H9 (cell line): Measurements from ENCODE around the gene WIPF1. TPM values are rescaled to one million over a fixed set of nuclear protein-coding genes. Genes with fewer than 3 reads are reported as not detected.

ENCODE experiments used
- DNase-seq: peaks from one replicate; pipeline ENCODE4 v3.0.0-alpha.2; 2017
- H2AFZ ChIP-seq: one replicate; pipeline ENCODE4 v1.6.1; 2013; ENCODE audit warnings: mild to moderate bottlenecking, low read length, control low read depth, moderate library complexity
- H2AK5ac ChIP-seq: 2 replicates; pipeline ENCODE4 v1.6.1; 2013; ENCODE audit warnings: low read length, control low read depth, mixed read lengths; ENCODE audit not compliant: insufficient read length
- H2BK120ac ChIP-seq: one replicate; pipeline ENCODE4 v1.6.1; 2013; ENCODE audit warnings: low read depth, mild to moderate bottlenecking, low read length, control low read depth, inconsistent platforms; ENCODE audit not compliant: poor library complexity, severe bottlenecking
- H2BK12ac ChIP-seq: 2 replicates; pipeline ENCODE4 v1.6.1; 2013; ENCODE audit warnings: low read length, control low read depth, mixed read lengths, low read depth; ENCODE audit not compliant: insufficient read length
- H2BK15ac ChIP-seq: 2 replicates; pipeline ENCODE4 v1.6.1; 2013; ENCODE audit warnings: low read depth, low read length, control low read depth
- H2BK20ac ChIP-seq: one replicate; pipeline ENCODE4 v1.6.1; 2013; ENCODE audit warnings: low read depth, mild to moderate bottlenecking, low read length, control low read depth, inconsistent platforms; ENCODE audit not compliant: poor library complexity, severe bottlenecking
- H2BK5ac ChIP-seq: 2 replicates; pipeline ENCODE4 v1.6.1; 2013; ENCODE audit warnings: low read length, control low read depth, mixed read lengths; ENCODE audit not compliant: insufficient read length
- H3K14ac ChIP-seq: 2 replicates; pipeline ENCODE4 v1.6.1; 2013; ENCODE audit warnings: low read length, control low read depth; ENCODE audit not compliant: insufficient read depth
- H3K18ac ChIP-seq: 2 replicates; pipeline ENCODE4 v1.6.1; 2013; ENCODE audit warnings: low read depth, mild to moderate bottlenecking, mixed read lengths, low read length, control low read depth; ENCODE audit not compliant: insufficient read length
- H3K23ac ChIP-seq: 2 replicates; pipeline ENCODE4 v1.6.1; 2013; ENCODE audit warnings: low read length, control low read depth, mixed read lengths, low read depth; ENCODE audit not compliant: insufficient read length
- H3K23me2 ChIP-seq: 2 replicates; pipeline ENCODE4 v1.6.1; 2013; ENCODE audit warnings: low read depth, mild to moderate bottlenecking, mixed read lengths, low read length, control low read depth; ENCODE audit not compliant: insufficient read length, poor library complexity, severe bottlenecking
- H3K27ac ChIP-seq: 2 replicates; pipeline ENCODE4 v1.5.1; 2013; ENCODE audit warnings: low read length, control low read depth, mixed read lengths, low read depth; ENCODE audit not compliant: insufficient read length
- H3K27me3 ChIP-seq: 2 replicates; pipeline ENCODE4 v1.6.1; 2013; ENCODE audit warnings: low read length, control low read depth, inconsistent platforms; ENCODE audit not compliant: insufficient read depth
- H3K4ac ChIP-seq: 2 replicates; pipeline ENCODE4 v1.6.1; 2013; ENCODE audit warnings: low read depth, mild to moderate bottlenecking, control low read depth, inconsistent platforms, low read length, moderate library complexity
- H3K4me1 ChIP-seq: 2 replicates; pipeline ENCODE4 v1.6.1; 2013; ENCODE audit warnings: low read length, control low read depth, inconsistent platforms; ENCODE audit not compliant: insufficient read depth
- H3K4me2 ChIP-seq: 2 replicates; pipeline ENCODE4 v1.6.1; 2013; ENCODE audit warnings: low read length, control low read depth, mixed read lengths; ENCODE audit not compliant: insufficient read length, insufficient read depth
- H3K56ac ChIP-seq: 2 replicates; pipeline ENCODE4 v1.6.1; 2013; ENCODE audit warnings: low read depth, mild to moderate bottlenecking, mixed read lengths, low read length, control low read depth; ENCODE audit not compliant: insufficient read length
- H3K79me1 ChIP-seq: 2 replicates; pipeline ENCODE4 v1.6.1; 2013; ENCODE audit warnings: low read depth, mild to moderate bottlenecking, moderate library complexity, low read length, control low read depth, inconsistent platforms; ENCODE audit not compliant: insufficient read depth, poor library complexity, severe bottlenecking
- H3K79me2 ChIP-seq: 2 replicates; pipeline ENCODE4 v1.6.1; 2013; ENCODE audit warnings: low read length, control low read depth, inconsistent platforms; ENCODE audit not compliant: insufficient read depth
- H3K9ac ChIP-seq: 2 replicates; pipeline ENCODE4 v1.6.1; 2013; ENCODE audit warnings: low read length, control low read depth, mixed read lengths; ENCODE audit not compliant: insufficient read length; ENCODE audit errors: extremely low read depth
- H3K9me3 ChIP-seq: one replicate; pipeline ENCODE4 v1.6.1; 2013; ENCODE audit warnings: low read depth, low read length, inconsistent platforms; ENCODE audit not compliant: control insufficient read depth
- H3T11ph ChIP-seq: one replicate; pipeline ENCODE4 v1.6.1; 2013; ENCODE audit warnings: mild to moderate bottlenecking, low read length, control low read depth, inconsistent platforms
- H4K20me1 ChIP-seq: one replicate; pipeline ENCODE4 v1.6.1; 2013; ENCODE audit not compliant: control insufficient read depth, insufficient read length, insufficient read depth
- H4K5ac ChIP-seq: 2 replicates; pipeline ENCODE4 v1.6.1; 2013; ENCODE audit warnings: low read depth, mild to moderate bottlenecking, mixed read lengths, low read length, control low read depth; ENCODE audit not compliant: insufficient read length
- H4K8ac ChIP-seq: replicated peaks from 2 replicates; pipeline ENCODE4 v1.6.1; 2013; ENCODE audit warnings: low read length, control low read depth, mixed read lengths, low read depth; ENCODE audit not compliant: insufficient read length
- H4K91ac ChIP-seq: 2 replicates; pipeline ENCODE4 v1.6.1; 2013; ENCODE audit warnings: low read depth, mild to moderate bottlenecking, moderate library complexity, mixed read lengths, low read length, control low read depth; ENCODE audit not compliant: insufficient read length
- H3K27ac Mint-ChIP-seq, 3 experiments: 2 replicates in 2 of 3; 3 replicates in 1 of 3; pipeline ENCODE4 v1.8.0; 2020 to 2021; ENCODE audit warnings: mixed read lengths in 3 of 3, mild to moderate bottlenecking in 1 of 3, moderate library complexity in 1 of 3
- H3K27me3 Mint-ChIP-seq: 2 replicates; pipeline ENCODE4 v1.8.0; 2021; ENCODE audit warnings: low read depth, mild to moderate bottlenecking, moderate library complexity, mixed read lengths
- H3K36me3 Mint-ChIP-seq, 3 experiments: 2 replicates in 2 of 3; 3 replicates in 1 of 3; pipeline ENCODE4 v1.8.0; 2020 to 2021; ENCODE audit warnings: low read depth in 3 of 3, mixed read lengths in 3 of 3; ENCODE audit not compliant: insufficient read depth in 1 of 3
- H3K4me1 Mint-ChIP-seq, 2 experiments: 2 replicates each; pipeline ENCODE4 v1.8.0; 2020; ENCODE audit warnings: mixed read lengths in 2 of 2
- H3K4me3 Mint-ChIP-seq, 2 experiments: 2 replicates in 1 of 2; 3 replicates in 1 of 2; pipeline ENCODE4 v1.8.0; 2020 to 2021; ENCODE audit warnings: mild to moderate bottlenecking in 2 of 2, mixed read lengths in 2 of 2, moderate library complexity in 1 of 2
- H3K9me3 Mint-ChIP-seq, 2 experiments: 2 replicates in 1 of 2; 3 replicates in 1 of 2; pipeline ENCODE4 v1.8.0; 2020; ENCODE audit warnings: mild to moderate bottlenecking in 2 of 2, mixed read lengths in 2 of 2, moderate library complexity in 1 of 2
- CTCF ChIP-seq: fragments of 200-600 bp; sonication (generic); conservative IDR thresholded peaks from 3 replicates; pipeline ENCODE4 v1.8.0; 2021; ENCODE audit warnings: antibody characterized with exemption, mild to moderate bottlenecking
- WGBS: extraction: QIAGEN DNeasy Blood & Tissue Kit; methylation state at CpG from one replicate; pipeline ENCODE4 v1.1.7; 2013; ENCODE audit warnings: missing lambda C conversion rate, low lambda C conversion rate, mixed read lengths; ENCODE audit not compliant: insufficient read length; ENCODE audit errors: extremely low coverage; 5-methylcytosine and 5-hydroxymethylcytosine counted together
- total RNA-seq: library from RNA; stranded (reverse); gene quantifications from 2 replicates; pipeline ENCODE4 v1.2.1, GENCODE V29; 2021

Gene WIPF1
- total RNA-seq, 1 experiment from 2014 or later: 5.1 TPM

- Histone ChIP-seq H4K91ac (no peak overlapping the region), H4K5ac (no peak overlapping the region), H2BK15ac (no peak overlapping the region), H3K4ac (no peak overlapping the region), H3K14ac (no peak overlapping the region), H3K9ac (no peak overlapping the region), H2BK5ac (no peak overlapping the region), H3K27me3 (no peaks in the 10 kb centered on the region), H3K4me1 (peaks cover 2% of the 10 kb centered on the region; the same call in 1 of the 2 replicates), H3K23me2 (no peaks in the 10 kb centered on the region), H3K79me2 (no peaks in the 10 kb centered on the region), H3T11ph (no peak overlapping the region), H3K18ac (no peak overlapping the region), H4K8ac (no peak overlapping the region), H3K23ac (no peak overlapping the region), H2AK5ac (no peak overlapping the region), H2AFZ (no peak overlapping the region), H4K20me1 (no peaks in the 10 kb centered on the region), H3K9me3 (no peaks in the 10 kb centered on the region), H3K79me1 (no peaks in the 10 kb centered on the region), H2BK20ac (no peak overlapping the region), H3K27ac (no peak overlapping the region), H2BK12ac (no peak overlapping the region), H2BK120ac (no peak overlapping the region), H3K56ac (no peak overlapping the region), H3K4me2 (no peak overlapping the region)
- Mint-ChIP-seq H3K4me3 (no peak overlapping the region), H3K9me3 (peaks cover 0 to 1% of the 10 kb centered on the region in 2 experiments; a peak in 1 of 5 replicates), H3K4me1 (peaks cover 10 to 11% of the 10 kb centered on the region in 2 experiments), H3K27ac (no peak overlapping the region), H3K36me3 (no peaks in the 10 kb centered on the region), H3K27me3 (peaks cover 8% of the 10 kb centered on the region)
- DNase-seq: no peak
- TF ChIP-seq CTCF: no peak
- WGBS: no CpG with 5 or more reads among the region's 3 CpGs
Observed at GRCh38 chr2:174545240-174545639, 52.4 kb downstream of the WIPF1 start.
